ENCODE results near the gene KDM7A.

Gene KDM7A

GRCh38 chr7:140085447-140085846 lies 91.3 kb downstream of the KDM7A start:
- DNase-seq (ENCODE audit: insufficient read length, low spot score): no peak
- FAIRE-seq: no peak

- FAIRE-seq (no peak), DNase-seq (ENCODE audit: insufficient read length, low spot score) (no peak)
These were observed 91.8 kb downstream of the KDM7A start for GRCh38 chr7:140084972-140085371.

- no peak for FAIRE-seq
- DNase-seq (ENCODE audit: insufficient read length, low spot score): no peak
These were observed 92.6 kb downstream of the KDM7A start for GRCh38 chr7:140084142-140084655.

GRCh38 chr7:140082770-140083169 lies 94.0 kb downstream of the KDM7A start:
- FAIRE-seq (no peak), DNase-seq (ENCODE audit: insufficient read length, low spot score) (no peak)

GRCh38 chr7:140081774-140082425 lies 94.9 kb downstream of the KDM7A start:
- FAIRE-seq (no peak), DNase-seq (ENCODE audit: insufficient read length, low spot score) (no peak)

GRCh38 chr7:140080919-140081318 lies 95.9 kb downstream of the KDM7A start:
- FAIRE-seq (no peak), DNase-seq (ENCODE audit: insufficient read length, low spot score) (no peak)

- DNase-seq (ENCODE audit: insufficient read length, low spot score) (no peak), FAIRE-seq (no peak)
These were observed 97.7 kb downstream of the KDM7A start for GRCh38 chr7:140079121-140079536.

- no peak for FAIRE-seq
These were observed 98.4 kb downstream of the KDM7A start for GRCh38 chr7:140078392-140078791.

GRCh38 chr7:140074780-140075179 lies 102.0 kb downstream of the KDM7A start:
- no peak for DNase-seq (ENCODE audit: insufficient read length, low spot score)
- no peak for FAIRE-seq

More at GRCh38 chr7:140078392-140078791, 98.4 kb downstream of the KDM7A start:
- DNase-seq (ENCODE audit: insufficient read length, low spot score): no peak

- FAIRE-seq (no peak), DNase-seq (ENCODE audit: insufficient read length, low spot score) (no peak)
These were observed 106.2 kb downstream of the KDM7A start for GRCh38 chr7:140070546-140070945.

GRCh38 chr7:140069298-140069949 lies 107.4 kb downstream of the KDM7A start:
- DNase-seq (ENCODE audit: insufficient read length, low spot score) (no peak), FAIRE-seq (no peak)

GRCh38 chr7:140068033-140068432 lies 108.8 kb downstream of the KDM7A start:
- no peak for FAIRE-seq

GRCh38 chr7:140067052-140067451 lies 109.7 kb downstream of the KDM7A start:
- FAIRE-seq (no peak), DNase-seq (ENCODE audit: insufficient read length, low spot score) (no peak)

More at GRCh38 chr7:140068033-140068432, 108.8 kb downstream of the KDM7A start:
- no peak for DNase-seq (ENCODE audit: insufficient read length, low spot score)

GRCh38 chr7:140062528-140063299 lies 114.1 kb downstream of the KDM7A start, which contains the start of gene PARP12:
PARP12 (minus strand) TSS chr7:140062951; CDS start chr7:140062847, 104 bp downstream.
- FAIRE-seq (no peak), DNase-seq (ENCODE audit: insufficient read length, low spot score) (peak; percentile 58)

GRCh38 chr7:140062118-140062527 lies 114.7 kb downstream of the KDM7A start:
- DNase-seq (ENCODE audit: insufficient read length, low spot score) (no peak), FAIRE-seq (no peak)

GRCh38 chr7:140061607-140061930 lies 115.2 kb downstream of the KDM7A start:
- DNase-seq (ENCODE audit: insufficient read length, low spot score) (no peak), FAIRE-seq (no peak)

GRCh38 chr7:140060788-140061606 lies 115.8 kb downstream of the KDM7A start:
- DNase-seq (ENCODE audit: insufficient read length, low spot score) (no peak), FAIRE-seq (no peak)

GRCh38 chr7:140060243-140060630 lies 116.5 kb downstream of the KDM7A start:
- DNase-seq (ENCODE audit: insufficient read length, low spot score): no peak
- no peak for FAIRE-seq

- no peak for FAIRE-seq
- peak; percentile 41 for DNase-seq (ENCODE audit: insufficient read length, low spot score)
These were observed 117.2 kb downstream of the KDM7A start for GRCh38 chr7:140059273-140060242.

Data from HTR-8/SVneo (cell line).